OCI-LY3 (cell line): ENCODE results near the gene ZMYND8.

Experiments used
- EZH2phosphoT487 ChIP-seq: fragments of 200-600 bp; shearing (Covaris generic); IDR thresholded peaks from 2 replicates; pipeline ENCODE4 v1.6.1; 2018; ENCODE audit warnings: antibody characterized with exemption, mixed run types, low read depth
- TF ChIP-seq, protein P1 (sequence below): fragments of 200-600, 300-600 bp; sonication (generic); IDR thresholded peaks from 2 replicates; pipeline ENCODE4 v1.5.1; 2014; ENCODE audit warnings: antibody characterized with exemption, low read length, low read depth

DNA sequence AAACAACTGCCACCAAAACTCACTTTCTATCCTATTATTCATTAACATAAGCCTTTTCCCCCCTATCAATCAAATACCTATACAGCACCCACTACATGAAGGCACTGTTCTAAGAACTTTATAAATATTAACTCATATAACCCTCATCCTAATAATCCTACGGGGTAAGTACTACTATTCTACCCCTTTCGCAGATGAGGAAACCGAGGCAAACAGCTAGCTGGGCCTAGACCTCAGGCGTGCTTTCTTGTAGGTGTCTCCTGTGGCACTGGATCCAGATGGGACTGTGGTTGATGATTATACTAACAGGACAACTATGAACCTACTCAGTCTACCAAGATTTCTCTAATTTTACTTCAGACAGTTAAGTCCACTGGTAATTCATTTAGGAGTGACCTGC lies 131.6 kb downstream of the ZMYND8 start:
- TF ChIP-seq, protein P1, sequence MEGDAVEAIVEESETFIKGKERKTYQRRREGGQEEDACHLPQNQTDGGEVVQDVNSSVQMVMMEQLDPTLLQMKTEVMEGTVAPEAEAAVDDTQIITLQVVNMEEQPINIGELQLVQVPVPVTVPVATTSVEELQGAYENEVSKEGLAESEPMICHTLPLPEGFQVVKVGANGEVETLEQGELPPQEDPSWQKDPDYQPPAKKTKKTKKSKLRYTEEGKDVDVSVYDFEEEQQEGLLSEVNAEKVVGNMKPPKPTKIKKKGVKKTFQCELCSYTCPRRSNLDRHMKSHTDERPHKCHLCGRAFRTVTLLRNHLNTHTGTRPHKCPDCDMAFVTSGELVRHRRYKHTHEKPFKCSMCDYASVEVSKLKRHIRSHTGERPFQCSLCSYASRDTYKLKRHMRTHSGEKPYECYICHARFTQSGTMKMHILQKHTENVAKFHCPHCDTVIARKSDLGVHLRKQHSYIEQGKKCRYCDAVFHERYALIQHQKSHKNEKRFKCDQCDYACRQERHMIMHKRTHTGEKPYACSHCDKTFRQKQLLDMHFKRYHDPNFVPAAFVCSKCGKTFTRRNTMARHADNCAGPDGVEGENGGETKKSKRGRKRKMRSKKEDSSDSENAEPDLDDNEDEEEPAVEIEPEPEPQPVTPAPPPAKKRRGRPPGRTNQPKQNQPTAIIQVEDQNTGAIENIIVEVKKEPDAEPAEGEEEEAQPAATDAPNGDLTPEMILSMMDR: no peak
- TF ChIP-seq EZH2phosphoT487: no peak
